Psoas muscle (tissue), 8 donors: Measurements from ENCODE around the gene IFT122. TPM values are rescaled to one million over a fixed set of nuclear protein-coding genes. Genes with fewer than 3 reads are reported as not detected.

ENCODE experiments used
- ATAC-seq, 4 donors: fragments of 200-7000 bp; cut with Tn5 transposase; one replicate each; pipeline ENCODE4 v1.9.1; 2020; ENCODE audit warnings: moderate library complexity in 3 of 4, mild to moderate bottlenecking in 2 of 4
- DNase-seq, 2 donors: peaks; one replicate each; pipeline ENCODE4 v3.0.0-alpha.2; 2020
- H3K27ac ChIP-seq: fragments of 200-600 bp; one replicate; pipeline ENCODE4 v1.8.0; 2022
- H3K27me3 ChIP-seq, 3 donors: fragments of 200-600 bp in 1 of 3; one replicate each; pipeline versions ENCODE4 v1.6.1 to v1.8.0; 2013 to 2022; ENCODE audit warnings: low read length in 2 of 3, mild to moderate bottlenecking in 2 of 3, moderate library complexity in 1 of 3; ENCODE audit not compliant: insufficient read depth in 3 of 3
- H3K36me3 ChIP-seq, 2 donors: fragments of 200-600 bp in 1 of 2; one replicate each; pipeline versions ENCODE4 v1.6.1 to v1.8.0; 2013 to 2022; ENCODE audit warnings: low read depth in 1 of 2, mild to moderate bottlenecking in 1 of 2, moderate library complexity in 1 of 2; ENCODE audit not compliant: insufficient read depth in 1 of 2
- H3K4me1 ChIP-seq: fragments of 200-600 bp; one replicate; pipeline ENCODE4 v1.8.0; 2022
- H3K4me3 ChIP-seq: fragments of 200-600 bp; one replicate; pipeline ENCODE4 v1.8.0; 2022; ENCODE audit warnings: mild to moderate bottlenecking
- H3K9me3 ChIP-seq: fragments of 200-600 bp; one replicate; pipeline ENCODE4 v1.8.0; 2022
- WGBS, 3 donors: extraction: QIAGEN DNeasy Blood & Tissue Kit; methylation state at CpG; one replicate each; pipeline versions ENCODE4 v1.1.6 to v1.1.7; 2013; 5-methylcytosine and 5-hydroxymethylcytosine counted together
- intact Hi-C, 2 donors: fragments of 100-400 bp; cut with DNase I; formaldehyde crosslinking; loops; one replicate each; pipeline versions ENCODE4 v1.11.0 to v1.14.2; 2022
- polyA plus RNA-seq, 3 donors: library from polyadenylated mRNA; stranded (reverse); fragments of 200-250 nt; gene quantifications; one replicate each; pipeline ENCODE4 v1.2.3, GENCODE V29; 2013
- total RNA-seq, 4 donors: library from RNA; stranded (reverse); fragmentation: NEBNext Ultra II Directional in 2 of 4; extraction: Animal tissue kit (Norgen Biotek cat#: 25700) in 2 of 4; gene quantifications; one replicate each; pipeline versions ENCODE4 v1.2.1 to v1.2.4, GENCODE V29; 2021 to 2023
- TF ChIP-seq, protein P1 (sequence below): fragments of 200-600 bp; IDR thresholded peaks from one replicate; pipeline ENCODE4 v1.8.0; 2022; ENCODE audit warnings: antibody characterized with exemption
- donor health status: healthy with polysubstance abuse.
- donor health status: DM: no; HTN: no; CAD: no; lungs with moderate emphysema.
- donor health status: Bipolar disorder and iron deficiency.
- donor health status: healthy.
- donor health status: DM: yes; HTN: yes; CAD: no.
- donor health status: DM: no; HTN: no; CAD: no.
- donor health status: DM: no; HTN: no; CAD: no.
- donor health status: DM: yes; HTN: yes; CAD: no.

The IFT122 gene
- total and polyA plus RNA-seq, 7 donors: 2.3 to 7.3 (median 4.5) TPM

DNA sequence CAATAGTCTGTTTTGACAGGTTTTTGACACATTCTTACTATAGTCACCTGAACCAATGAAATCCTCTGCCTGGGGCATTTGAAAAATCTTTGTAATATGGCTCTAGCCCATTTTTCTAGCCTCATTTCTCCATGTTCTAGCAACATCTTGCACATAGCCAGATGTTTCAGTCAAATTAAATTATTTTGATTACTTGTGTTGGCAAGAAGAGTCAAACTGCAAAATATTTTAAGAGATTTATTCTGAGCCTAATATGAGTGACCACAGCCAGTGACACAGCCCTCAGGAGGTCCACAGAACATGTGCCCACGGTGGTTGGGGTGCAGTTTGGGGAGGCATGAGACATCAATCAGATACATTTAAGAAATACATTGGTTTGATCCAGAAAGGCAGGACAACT is 6.9 kb downstream of the IFT122 start:
- intact Hi-C loops: no loop called here
- 29 to 45% (median 36%) methylated on average over 1 of the region's 1 CpG for WGBS, 3 donors
- Histone ChIP-seq H3K4me1 (peaks cover 15% of the 10 kb centered on the region), H3K27me3 (no peaks in the 10 kb centered on the region), H3K4me3 (no peak overlapping the region), H3K27ac (no peak overlapping the region), H3K9me3 (no peaks in the 10 kb centered on the region), H3K36me3 (no peaks in the 10 kb centered on the region)
- TF ChIP-seq, protein P1, sequence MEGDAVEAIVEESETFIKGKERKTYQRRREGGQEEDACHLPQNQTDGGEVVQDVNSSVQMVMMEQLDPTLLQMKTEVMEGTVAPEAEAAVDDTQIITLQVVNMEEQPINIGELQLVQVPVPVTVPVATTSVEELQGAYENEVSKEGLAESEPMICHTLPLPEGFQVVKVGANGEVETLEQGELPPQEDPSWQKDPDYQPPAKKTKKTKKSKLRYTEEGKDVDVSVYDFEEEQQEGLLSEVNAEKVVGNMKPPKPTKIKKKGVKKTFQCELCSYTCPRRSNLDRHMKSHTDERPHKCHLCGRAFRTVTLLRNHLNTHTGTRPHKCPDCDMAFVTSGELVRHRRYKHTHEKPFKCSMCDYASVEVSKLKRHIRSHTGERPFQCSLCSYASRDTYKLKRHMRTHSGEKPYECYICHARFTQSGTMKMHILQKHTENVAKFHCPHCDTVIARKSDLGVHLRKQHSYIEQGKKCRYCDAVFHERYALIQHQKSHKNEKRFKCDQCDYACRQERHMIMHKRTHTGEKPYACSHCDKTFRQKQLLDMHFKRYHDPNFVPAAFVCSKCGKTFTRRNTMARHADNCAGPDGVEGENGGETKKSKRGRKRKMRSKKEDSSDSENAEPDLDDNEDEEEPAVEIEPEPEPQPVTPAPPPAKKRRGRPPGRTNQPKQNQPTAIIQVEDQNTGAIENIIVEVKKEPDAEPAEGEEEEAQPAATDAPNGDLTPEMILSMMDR: no peak
- no peak for DNase-seq
- no peak for ATAC-seq

DNA sequence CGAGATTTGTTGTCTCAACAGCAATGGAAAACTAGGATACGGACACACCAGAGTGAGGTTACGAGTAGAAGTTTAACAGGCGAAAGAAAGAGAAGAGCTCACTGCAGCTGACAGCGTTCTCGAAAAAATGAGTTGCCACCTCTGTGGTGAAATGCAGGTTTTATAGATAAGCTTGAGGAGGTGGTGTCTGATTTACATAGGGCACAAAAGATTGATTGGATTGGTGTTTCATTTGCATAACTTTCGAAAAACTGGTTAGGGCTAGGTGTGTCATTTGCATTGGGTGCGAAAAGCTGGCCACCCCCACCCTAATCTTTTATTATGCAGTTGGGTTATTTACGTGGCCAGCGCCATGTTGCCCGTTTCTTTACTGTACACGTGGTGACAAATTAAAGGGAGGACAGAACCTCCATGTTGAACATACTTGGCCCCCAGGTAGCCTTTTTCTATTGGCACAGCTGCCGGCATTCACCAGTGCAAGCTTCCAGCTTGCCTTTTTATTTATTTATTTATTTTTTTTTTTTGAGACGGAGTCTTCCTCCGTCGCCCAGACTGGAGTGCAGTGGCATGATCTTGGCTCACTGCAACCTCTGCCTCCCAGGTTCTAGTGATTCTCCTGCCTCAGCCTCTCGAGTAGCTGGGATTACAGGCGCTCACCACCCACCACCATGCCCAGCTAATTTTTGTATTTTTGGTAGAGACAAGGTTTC is 8.3 kb downstream of the IFT122 start:
- WGBS, 3 donors: 88 to 93% (median 91%) methylated on average over 18 of the region's 18 CpGs
- Histone ChIP-seq H3K4me3 (no peak overlapping the region), H3K36me3 (peaks cover 0 to 1% of the 10 kb centered on the region in 2 donors), H3K27me3 (no peaks in the 10 kb centered on the region), H3K27ac (no peak overlapping the region), H3K9me3 (no peaks in the 10 kb centered on the region), H3K4me1 (peaks cover 5% of the 10 kb centered on the region)
- intact Hi-C loops: no loop called here
- TF ChIP-seq, protein P1: no peak
- no peak for DNase-seq
- no peak for ATAC-seq

DNA sequence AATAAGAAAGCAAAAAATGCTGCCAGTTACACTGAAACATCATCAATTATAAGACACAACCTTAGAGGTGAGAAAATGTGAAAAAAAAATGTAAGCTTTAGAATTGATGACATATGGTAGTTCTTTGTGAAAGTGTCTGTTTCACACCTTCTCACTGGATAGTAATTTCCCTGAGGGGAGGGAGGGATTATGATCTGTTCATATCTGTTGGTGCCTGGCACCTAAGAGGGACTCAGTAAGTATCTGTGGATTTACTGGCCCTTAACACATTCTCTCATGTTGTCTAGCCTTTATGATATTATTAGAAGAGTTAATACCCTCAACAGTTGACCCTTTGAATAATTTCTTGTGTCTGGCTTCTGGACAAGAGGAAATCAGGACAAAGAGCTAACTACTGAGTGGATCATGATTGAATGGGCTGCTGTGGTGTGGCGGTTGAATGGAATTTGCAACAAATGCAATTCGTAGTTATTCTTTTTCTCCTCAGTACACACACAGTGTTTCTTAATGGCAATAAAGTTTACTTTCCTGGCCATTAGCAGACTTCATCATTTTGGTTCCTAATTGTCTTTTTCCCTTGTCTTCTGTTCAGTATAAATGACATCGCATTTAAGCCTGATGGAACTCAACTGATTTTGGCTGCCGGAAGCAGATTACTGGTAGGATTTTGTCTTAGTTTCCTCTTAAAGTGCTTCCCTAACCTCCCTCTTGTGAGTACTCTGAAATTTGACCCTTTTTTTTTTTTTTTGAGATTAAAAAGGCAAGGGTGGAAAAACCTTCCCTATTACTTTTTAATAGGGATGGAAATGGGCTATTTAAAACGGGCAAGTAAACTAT is 9.5 kb downstream of the IFT122 start:
- WGBS, 3 donors: 50 to 57% (median 52%) methylated on average over 5 of the region's 5 CpGs
- Histone ChIP-seq H3K36me3 (peaks cover 0 to 9% of the 10 kb centered on the region in 2 donors), H3K9me3 (no peaks in the 10 kb centered on the region), H3K4me3 (no peak overlapping the region), H3K4me1 (peaks cover 5% of the 10 kb centered on the region), H3K27me3 (no peaks in the 10 kb centered on the region), H3K27ac (no peak overlapping the region)
- DNase-seq (no peak), ATAC-seq (no peak)
- intact Hi-C loops: no loop called here
- TF ChIP-seq, protein P1: no peak

DNA sequence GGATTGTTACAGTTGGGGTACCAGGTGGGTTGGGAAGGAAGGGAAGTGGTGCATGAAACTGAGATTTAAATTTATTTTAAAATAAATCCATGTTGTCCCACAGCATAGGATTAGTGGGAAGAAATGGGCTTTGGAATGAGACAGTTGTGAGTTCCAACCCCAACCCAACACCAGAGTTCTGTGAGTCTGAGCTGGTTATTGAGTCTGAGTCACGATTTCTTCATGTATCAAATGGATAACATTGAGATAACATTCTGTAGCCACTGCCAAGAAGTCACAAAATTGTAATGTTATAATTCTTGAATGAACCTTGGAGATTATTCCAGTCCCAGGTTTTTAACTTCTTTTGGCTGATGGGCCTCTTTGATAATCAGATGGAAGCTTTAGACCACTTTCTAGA is 13.7 kb downstream of the IFT122 start:
- TF ChIP-seq, protein P1: no peak
- peaks cover 5% of the 10 kb centered on the region for H3K4me1 ChIP-seq
- WGBS, 3 donors: 90 to 95% (median 91%) methylated on average over 1 of the region's 1 CpG
- H3K27ac ChIP-seq: no peak overlapping the region
- ATAC-seq (no peak), DNase-seq (no peak)
- intact Hi-C loops: no loop called here
- peaks cover 0 to 13% of the 10 kb centered on the region in 2 donors for H3K36me3 ChIP-seq
- no peaks in the 10 kb centered on the region for H3K9me3 ChIP-seq
- H3K4me3 ChIP-seq: no peak overlapping the region
- no peaks in the 10 kb centered on the region for H3K27me3 ChIP-seq
